Osteocyte (in vitro differentiated cells): ENCODE measurements around the gene ATP2C2. TPM values are rescaled to one million over a fixed set of nuclear protein-coding genes. Genes with fewer than 3 reads are reported as not detected.
"Not testable (repeated sequence)": the region's sequence is repeated elsewhere in the genome, so short reads cannot be mapped to it uniquely, and the experiment has no call there.

Experiments
- DNase-seq: peaks from one replicate; pipeline ENCODE4 v3.0.0; 2021; ENCODE audit warnings: mixed read lengths; ENCODE audit not compliant: unreplicated experiment; ENCODE audit errors: extremely low spot score
- H3K27ac Mint-ChIP-seq: one replicate; pipeline ENCODE4 v1.8.0; 2021; ENCODE audit warnings: mild to moderate bottlenecking, mixed read lengths; ENCODE audit not compliant: unreplicated experiment
- H3K27me3 Mint-ChIP-seq: one replicate; pipeline ENCODE4 v1.8.0; 2021; ENCODE audit warnings: mixed read lengths; ENCODE audit not compliant: unreplicated experiment
- H3K36me3 Mint-ChIP-seq: one replicate; pipeline ENCODE4 v1.8.0; 2021; ENCODE audit warnings: mixed read lengths; ENCODE audit not compliant: unreplicated experiment
- H3K4me1 Mint-ChIP-seq: one replicate; pipeline ENCODE4 v1.8.0; 2021; ENCODE audit warnings: mixed read lengths; ENCODE audit not compliant: unreplicated experiment
- H3K4me3 Mint-ChIP-seq: one replicate; pipeline ENCODE4 v1.8.0; 2021; ENCODE audit warnings: mild to moderate bottlenecking, moderate library complexity, mixed read lengths; ENCODE audit not compliant: unreplicated experiment
- H3K9me3 Mint-ChIP-seq: one replicate; pipeline ENCODE4 v1.8.0; 2021; ENCODE audit warnings: mixed read lengths; ENCODE audit not compliant: unreplicated experiment
- CTCF ChIP-seq: fragments of 200-600 bp; sonication (generic); IDR thresholded peaks from 2 replicates; pipeline ENCODE4 v1.5.0; 2021; ENCODE audit warnings: antibody characterized with exemption, mild to moderate bottlenecking, moderate library complexity
- total RNA-seq: library from RNA; stranded (reverse); gene quantifications from 2 replicates; pipeline ENCODE4 v1.2.1, GENCODE V29; 2021

Gene ATP2C2
- total RNA-seq, 1 donor from 2014 or later: not detected

- no peaks in the 10 kb centered on the region for H3K4me1 Mint-ChIP-seq
- H3K27me3 Mint-ChIP-seq: peaks cover 37% of the 10 kb centered on the region
- H3K4me3 Mint-ChIP-seq: no peak overlapping the region
- TF ChIP-seq CTCF: no peak
- no peaks in the 10 kb centered on the region for H3K9me3 Mint-ChIP-seq
- no peaks in the 10 kb centered on the region for H3K36me3 Mint-ChIP-seq
- DNase-seq: no peak
- no peak overlapping the region for H3K27ac Mint-ChIP-seq
These were observed 23.7 kb downstream of the ATP2C2 start for GRCh38 chr16:84392031-84392360.

- not testable (repeated sequence) for H3K36me3 Mint-ChIP-seq, H3K9me3 Mint-ChIP-seq, H3K4me3 Mint-ChIP-seq, H3K27ac Mint-ChIP-seq, DNase-seq, H3K4me1 Mint-ChIP-seq
- H3K27me3 Mint-ChIP-seq: peaks cover 52% of the 10 kb centered on the region
These were observed 27.7 kb downstream of the ATP2C2 start for GRCh38 chr16:84396082-84396481.

GRCh38 chr16:84396537-84397008 lies 28.2 kb downstream of the ATP2C2 start:
- Mint-ChIP-seq H3K27me3 (peaks cover 54% of the 10 kb centered on the region), H3K4me1 (no peaks in the 10 kb centered on the region), H3K4me3 (no peak overlapping the region), H3K36me3 (no peaks in the 10 kb centered on the region), H3K9me3 (peaks cover 1% of the 10 kb centered on the region), H3K27ac (no peak overlapping the region)
- DNase-seq: no peak
- TF ChIP-seq CTCF: no peak

- DNase-seq: no peak
- no peaks in the 10 kb centered on the region for H3K36me3 Mint-ChIP-seq
- peaks cover 7% of the 10 kb centered on the region for H3K9me3 Mint-ChIP-seq
These were observed 28.8 kb downstream of the ATP2C2 start for GRCh38 chr16:84397090-84397489.

GRCh38 chr16:84398701-84399100 lies 30.4 kb downstream of the ATP2C2 start:
- peaks cover 7% of the 10 kb centered on the region for H3K9me3 Mint-ChIP-seq
- no peak overlapping the region for H3K4me3 Mint-ChIP-seq
- TF ChIP-seq CTCF: no peak
- H3K36me3 Mint-ChIP-seq: no peaks in the 10 kb centered on the region
- DNase-seq: no peak
- H3K27ac Mint-ChIP-seq: no peak overlapping the region
- H3K4me1 Mint-ChIP-seq: no peaks in the 10 kb centered on the region
- peaks cover 58% of the 10 kb centered on the region for H3K27me3 Mint-ChIP-seq

More at GRCh38 chr16:84397090-84397489, 28.8 kb downstream of the ATP2C2 start:
- TF ChIP-seq CTCF: no peak
- Mint-ChIP-seq H3K4me3 (no peak overlapping the region), H3K27ac (no peak overlapping the region), H3K4me1 (no peaks in the 10 kb centered on the region), H3K27me3 (peaks cover 59% of the 10 kb centered on the region)

GRCh38 chr16:84399912-84400311 lies 31.6 kb downstream of the ATP2C2 start:
- not testable (repeated sequence) for H3K27ac Mint-ChIP-seq, H3K36me3 Mint-ChIP-seq, H3K9me3 Mint-ChIP-seq, DNase-seq, H3K4me3 Mint-ChIP-seq, H3K4me1 Mint-ChIP-seq
- peaks cover 58% of the 10 kb centered on the region for H3K27me3 Mint-ChIP-seq

GRCh38 chr16:84403435-84403834 lies 35.1 kb downstream of the ATP2C2 start:
- H3K27ac Mint-ChIP-seq, H3K4me3 Mint-ChIP-seq, DNase-seq, H3K9me3 Mint-ChIP-seq, H3K36me3 Mint-ChIP-seq, H3K4me1 Mint-ChIP-seq: not testable (repeated sequence)
- H3K27me3 Mint-ChIP-seq: peaks cover 61% of the 10 kb centered on the region
